Activated CD4-positive, alpha-beta T cell treated with anti-CD3 and anti-CD28 coated beads, Interleukin-2, amount 10 ng/mL, durations not matched to agents 7 days and 5 days (primary cell): ENCODE data around the gene PFDN1. TPM values are rescaled to one million over a fixed set of nuclear protein-coding genes. Genes with fewer than 3 reads are reported as not detected.
"Not testable (repeated sequence)": the region's sequence is repeated elsewhere in the genome, so short reads cannot be mapped to it uniquely, and the experiment has no call there.

Experiments
- CTCF ChIA-PET: fragments of 350-600 bp; sonication (Branson Sonifier 250); formaldehyde crosslinking; loops from one replicate; lab custom pipeline; 2021; ENCODE audit warnings: antibody characterized with exemption; lab: Charles Lee
- POLR2A ChIA-PET: fragments of 350-600 bp; sonication (Branson Sonifier 250); formaldehyde crosslinking; loops from one replicate; lab custom pipeline; 2021; ENCODE audit warnings: antibody characterized with exemption; lab: Charles Lee
- DNase-seq: peaks from one replicate; pipeline ENCODE4 v3.0.0-alpha.2; 2020
- H3K27ac Mint-ChIP-seq: one replicate; pipeline ENCODE4 v1.8.0; 2021; ENCODE audit warnings: mild to moderate bottlenecking, moderate library complexity, mixed read lengths
- H3K27me3 Mint-ChIP-seq: one replicate; pipeline ENCODE4 v1.8.0; 2021; ENCODE audit warnings: mixed read lengths
- H3K36me3 Mint-ChIP-seq: one replicate; pipeline ENCODE4 v1.8.0; 2021; ENCODE audit warnings: low read depth, mixed read lengths
- H3K4me1 Mint-ChIP-seq: one replicate; pipeline ENCODE4 v1.8.0; 2021; ENCODE audit warnings: mixed read lengths
- H3K4me3 Mint-ChIP-seq: one replicate; pipeline ENCODE4 v1.8.0; 2021; ENCODE audit warnings: mild to moderate bottlenecking, moderate library complexity, mixed read lengths
- H3K9me3 Mint-ChIP-seq: one replicate; pipeline ENCODE4 v1.8.0; 2021; ENCODE audit warnings: mixed read lengths
- total RNA-seq, 2 experiments: library from RNA; stranded (reverse); gene quantifications; one replicate each; pipeline ENCODE4 v1.2.3, GENCODE V29; 2021

PFDN1 gene
- total RNA-seq, result 10 to 100 TPM; 60.8 to 70.5 TPM

DNA sequence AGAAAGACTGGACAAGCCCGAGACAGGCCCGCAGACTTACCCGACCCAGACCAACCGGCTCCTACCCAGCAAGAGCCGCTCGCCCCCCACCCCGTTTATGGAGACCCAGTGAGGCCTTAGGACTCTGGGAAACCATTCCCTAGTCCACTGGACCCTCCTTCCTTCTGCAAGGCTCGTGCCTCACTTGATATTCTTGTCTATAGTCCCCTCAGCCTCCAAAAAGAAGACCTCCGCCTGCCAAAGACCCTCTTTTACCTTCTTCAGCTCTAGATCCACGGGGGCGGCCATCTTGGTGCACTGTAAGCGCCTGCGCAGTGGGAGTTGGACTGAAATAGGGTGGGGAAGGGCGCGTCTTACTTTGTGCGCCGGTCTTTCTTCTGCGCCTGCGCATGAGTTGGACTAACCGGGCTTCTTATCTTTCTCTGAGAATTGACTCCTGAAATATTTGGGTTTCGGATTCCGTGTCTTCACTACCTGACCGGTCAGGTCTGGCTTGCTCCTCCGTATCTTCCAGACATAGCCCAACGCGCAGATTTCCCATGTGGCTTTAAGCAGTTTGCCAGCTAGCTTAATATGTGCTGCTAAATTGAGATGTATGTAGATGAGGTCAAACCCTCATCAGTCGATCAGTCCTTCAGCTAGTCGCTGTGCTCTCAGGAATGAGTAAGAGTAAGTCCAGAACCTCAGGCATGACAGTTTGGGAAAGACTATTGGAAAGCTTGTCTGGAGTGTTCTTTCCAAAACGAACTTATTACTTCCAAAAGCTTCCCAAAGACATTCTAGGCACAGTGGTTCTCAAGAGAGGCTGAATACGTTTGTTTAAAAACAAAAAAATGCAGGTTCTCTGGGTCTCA is at the start of gene PFDN1:
Gene PFDN1, minus strand, starts transcription at position 316 of the 854 bp plus-strand sequence. Its CDS starts 28 bp downstream, at position 288.
- ChIA-PET CTCF (interaction anchor here (0.7 to 1.0 kb wide), 2 partner anchors 12 to 18 kb away, joined by 3 read pairs; no protein-coding TSS in a partner anchor), POLR2A (interaction anchor here (0.6 kb wide), 1 partner anchor 59 kb away, joined by 3 read pairs; no protein-coding TSS in a partner anchor)
- peak within 1 kb of the TSS; percentile 97 for H3K4me3 Mint-ChIP-seq
- H3K36me3 Mint-ChIP-seq, result peaks cover 20% of the 10 kb centered on the region
- peaks cover 42% of the 10 kb centered on the region for H3K4me1 Mint-ChIP-seq
- DNase-seq, result peak; percentile 96
- peaks cover 5% of the 10 kb centered on the region for H3K27me3 Mint-ChIP-seq
- no peaks in the 10 kb centered on the region for H3K9me3 Mint-ChIP-seq
- peak within 1 kb of the TSS; percentile 96 for H3K27ac Mint-ChIP-seq

DNA sequence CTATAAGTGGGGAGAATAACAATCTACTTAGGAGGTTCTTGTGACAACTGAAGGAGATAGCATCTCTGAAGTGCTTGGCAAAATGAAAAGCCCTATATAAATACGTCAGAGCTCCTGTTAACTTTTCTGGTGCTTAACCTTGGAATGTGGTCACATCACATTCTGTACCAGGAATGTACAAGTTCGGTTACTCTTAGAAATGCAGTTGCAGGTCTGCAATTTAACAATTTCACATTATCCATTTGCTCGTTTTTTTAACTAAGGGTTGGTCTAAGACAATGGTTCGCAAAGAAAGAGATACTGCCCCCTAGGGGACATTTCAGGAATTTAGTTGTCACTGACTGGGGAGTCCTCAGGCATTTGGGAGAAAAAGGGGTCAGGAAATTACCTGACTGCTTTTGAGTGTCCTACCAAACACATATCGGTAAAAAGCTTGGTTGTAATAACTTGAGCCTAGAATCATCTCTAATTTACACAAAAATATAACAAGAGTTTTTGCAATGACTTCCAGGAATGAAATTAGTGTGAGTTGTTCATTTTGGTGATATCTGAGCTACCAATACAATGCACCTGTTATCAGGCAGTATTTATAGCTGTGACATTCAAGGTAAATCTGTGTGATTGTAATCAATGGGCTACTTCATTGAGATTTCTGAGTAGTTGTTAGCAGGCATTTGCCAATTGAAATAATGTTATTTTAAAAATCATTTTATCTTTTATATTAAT is 48.9 kb upstream of the PFDN1 start:
- H3K4me1 Mint-ChIP-seq, result peaks cover 30% of the 10 kb centered on the region
- H3K27ac Mint-ChIP-seq, result peak overlapping the region; percentile 68
- no peak overlapping the region for H3K4me3 Mint-ChIP-seq
- ChIA-PET POLR2A (no interaction called here), CTCF (interaction anchor here (0.6 to 6.1 kb wide), 24 partner anchors 9 to 360 kb away, joined by 3 to 86 read pairs (median 4); partner anchors contain the start of gene SLC4A9)
- H3K27me3 Mint-ChIP-seq, result peaks cover 4% of the 10 kb centered on the region
- DNase-seq, result peak; percentile 87
- no peaks in the 10 kb centered on the region for H3K9me3 Mint-ChIP-seq
- H3K36me3 Mint-ChIP-seq, result no peaks in the 10 kb centered on the region

DNA sequence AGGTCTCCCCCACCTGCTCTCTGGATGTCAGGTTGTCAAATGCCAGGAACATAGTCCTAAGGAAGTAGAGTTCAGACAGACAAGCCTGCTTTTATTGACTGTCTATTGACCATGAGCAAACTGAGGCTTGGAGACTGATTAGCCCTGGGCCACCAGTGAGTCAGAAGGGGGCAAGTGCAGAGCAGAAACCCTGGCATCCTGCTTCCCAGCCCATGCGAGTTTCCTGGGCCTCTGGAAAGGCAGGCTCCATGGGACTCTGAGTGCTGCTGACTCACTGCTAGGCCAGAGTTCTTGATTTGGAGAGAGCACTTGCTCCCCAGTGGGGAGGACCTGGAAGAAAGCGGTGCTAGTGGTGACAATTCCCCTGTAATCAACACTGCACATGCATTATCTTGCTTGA is 46.3 kb upstream of the PFDN1 start:
- Mint-ChIP-seq H3K9me3 (no peaks in the 10 kb centered on the region), H3K36me3 (peaks cover 8% of the 10 kb centered on the region), H3K27me3 (peaks cover 4% of the 10 kb centered on the region), H3K4me3 (no peak overlapping the region), H3K4me1 (peaks cover 45% of the 10 kb centered on the region), H3K27ac (no peak overlapping the region)
- CTCF ChIA-PET, result interaction anchor here (0.8 to 9.1 kb wide), 5 partner anchors 8 to 104 kb away, joined by 3 to 88 read pairs (median 4); no protein-coding TSS in a partner anchor
- DNase-seq, result no peak
- POLR2A ChIA-PET, result no interaction called here

DNA sequence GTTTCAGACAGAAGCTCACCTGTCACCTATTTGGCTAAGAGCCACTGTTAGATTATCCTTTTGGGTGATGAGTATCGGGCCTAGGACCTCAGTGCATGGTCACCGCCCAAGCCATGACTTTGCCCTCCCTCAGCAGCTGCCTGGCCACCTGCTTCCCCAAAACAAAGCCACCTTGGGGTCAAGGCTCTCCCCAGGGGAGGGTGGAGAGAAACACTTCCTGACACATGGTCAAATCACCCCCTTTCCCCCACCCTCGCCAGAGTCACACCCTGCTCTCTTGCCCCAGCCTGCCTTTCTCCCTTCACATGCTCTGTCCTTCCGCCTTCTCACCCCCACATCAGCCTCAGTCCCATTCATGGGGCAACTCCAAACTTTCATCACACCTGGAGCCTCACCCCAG is 45.2 kb upstream of the PFDN1 start:
- ChIA-PET POLR2A (interaction anchor here (1.1 kb wide), 1 partner anchor 167 kb away, joined by 3 read pairs; no protein-coding TSS in a partner anchor), CTCF (interaction anchor here (1.6 to 9.1 kb wide), 3 partner anchors 12 to 103 kb away, joined by 4 to 88 read pairs (median 21); no protein-coding TSS in a partner anchor)
- peaks cover 18% of the 10 kb centered on the region for H3K36me3 Mint-ChIP-seq
- peaks cover 56% of the 10 kb centered on the region for H3K4me1 Mint-ChIP-seq
- no peak overlapping the region for H3K27ac Mint-ChIP-seq
- peaks cover 4% of the 10 kb centered on the region for H3K27me3 Mint-ChIP-seq
- DNase-seq, result no peak
- peak overlapping the region; percentile 20 for H3K4me3 Mint-ChIP-seq
- H3K9me3 Mint-ChIP-seq, result no peaks in the 10 kb centered on the region

DNA sequence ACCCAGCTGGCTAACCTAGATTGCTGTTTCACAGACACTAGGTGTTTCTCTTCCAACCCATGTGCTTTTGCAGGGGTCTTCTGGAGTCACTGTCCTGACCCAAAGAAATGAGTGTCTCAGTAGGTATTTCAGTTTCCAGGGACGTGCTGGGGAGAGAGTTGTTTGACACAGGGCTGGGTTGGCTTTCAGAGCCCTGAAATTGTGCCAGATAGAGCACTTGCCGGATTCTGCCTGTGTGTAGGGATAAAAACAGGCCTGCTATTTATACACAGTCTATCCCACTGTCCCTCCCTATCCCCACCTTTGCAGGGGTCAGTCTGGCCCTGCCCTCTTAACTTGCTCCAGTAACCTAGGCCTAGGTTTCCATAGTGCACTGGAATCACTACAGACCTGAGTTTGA is 44.5 kb upstream of the PFDN1 start:
- Mint-ChIP-seq H3K36me3 (peaks cover 25% of the 10 kb centered on the region), H3K27me3 (peaks cover 4% of the 10 kb centered on the region), H3K27ac (no peak overlapping the region), H3K9me3 (no peaks in the 10 kb centered on the region), H3K4me3 (peak overlapping the region; percentile 73), H3K4me1 (peaks cover 63% of the 10 kb centered on the region)
- ChIA-PET CTCF (interaction anchor here (1.6 to 9.1 kb wide), 11 partner anchors 11 to 126 kb away, joined by 4 to 88 read pairs (median 8); no protein-coding TSS in a partner anchor), POLR2A (interaction anchor here (1.1 kb wide), 1 partner anchor 166 kb away, joined by 3 read pairs; no protein-coding TSS in a partner anchor)
- no peak for DNase-seq

DNA sequence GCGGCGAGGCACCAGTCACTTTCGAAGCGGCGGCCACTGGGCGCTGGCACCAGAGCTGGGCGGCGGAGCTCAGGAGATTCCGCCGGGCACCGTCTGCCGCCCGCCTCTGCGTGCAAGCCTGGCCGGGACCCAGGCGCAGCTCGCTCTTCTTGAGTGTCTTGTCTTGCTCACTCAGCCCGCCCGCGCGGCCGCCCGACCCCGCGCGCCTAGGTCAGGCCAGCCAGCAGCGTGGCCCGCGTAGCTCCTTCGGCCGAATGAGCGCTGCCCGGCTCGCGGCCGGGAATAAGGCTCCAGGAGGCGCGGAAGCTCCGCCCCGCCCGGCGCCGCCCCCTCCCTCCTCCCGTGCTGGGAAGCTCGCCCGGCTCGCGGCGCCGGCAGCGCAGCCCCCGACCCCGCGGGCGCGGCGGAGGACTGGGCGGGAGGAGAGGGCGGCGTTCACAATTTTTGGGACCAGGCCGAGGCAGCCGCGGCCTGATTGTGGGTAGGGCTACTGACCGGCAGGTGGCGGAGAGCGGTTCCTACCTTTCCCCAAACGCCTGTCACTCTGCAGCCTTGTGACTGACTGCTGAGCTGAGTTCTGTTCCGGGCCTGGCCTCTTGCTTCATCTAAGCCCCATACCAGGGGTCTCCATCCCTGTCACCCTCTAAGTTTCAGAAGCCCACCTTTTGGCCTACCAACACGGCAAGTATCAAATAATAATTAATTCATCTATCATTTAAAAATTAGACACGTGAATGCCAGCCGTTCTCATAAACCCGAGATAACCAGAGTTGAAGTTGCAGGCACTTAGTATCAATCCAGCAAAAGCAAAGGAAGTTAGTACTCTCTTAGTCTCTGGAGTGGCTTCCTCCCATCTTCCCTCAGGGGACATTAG is 43.7 kb upstream of the PFDN1 start, which contains the start of gene HBEGF:
Gene HBEGF, minus strand, starts transcription at position 256 of the 874 bp plus-strand sequence. CDS start 275 bp downstream, outside the sequence.
- H3K36me3 Mint-ChIP-seq, result peaks cover 33% of the 10 kb centered on the region
- H3K27me3 Mint-ChIP-seq, result peaks cover 4% of the 10 kb centered on the region
- ChIA-PET CTCF (interaction anchor here (0.7 to 9.1 kb wide), 16 partner anchors 9 to 350 kb away, joined by 3 to 88 read pairs (median 7); no protein-coding TSS in a partner anchor), POLR2A (interaction anchor here (0.6 to 1.1 kb wide), 3 partner anchors 90 to 166 kb away, joined by 3 to 6 read pairs (median 3); no protein-coding TSS in a partner anchor)
- H3K4me1 Mint-ChIP-seq, result peaks cover 68% of the 10 kb centered on the region
- peak within 1 kb of the TSS; percentile 85 for H3K4me3 Mint-ChIP-seq
- DNase-seq, result peak; percentile 55
- peak within 1 kb of the TSS; percentile 75 for H3K27ac Mint-ChIP-seq
- H3K9me3 Mint-ChIP-seq, result no peaks in the 10 kb centered on the region

DNA sequence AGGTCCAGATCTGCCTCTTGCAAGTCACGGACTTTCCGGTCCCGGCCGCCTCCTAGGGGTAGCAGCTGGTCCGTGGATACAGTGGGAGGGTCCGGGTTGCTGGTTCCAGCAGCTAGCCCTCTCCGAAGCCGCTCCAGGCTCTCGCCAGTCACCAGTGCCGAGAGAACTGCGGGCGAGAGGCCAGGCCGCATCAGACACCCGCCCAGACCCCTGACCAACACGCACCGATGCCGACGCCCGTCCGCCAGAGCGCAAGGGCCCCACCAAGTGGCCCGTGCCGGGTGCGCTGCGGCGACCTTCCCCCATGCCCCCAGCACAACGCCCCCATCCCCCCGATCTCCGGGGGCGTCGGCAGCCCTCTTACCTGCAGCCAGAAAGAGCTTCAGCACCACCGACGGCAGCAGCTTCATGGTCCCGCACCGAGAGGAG is 43.0 kb upstream of the PFDN1 start:
- POLR2A ChIA-PET, result interaction anchor here (0.8 kb wide), 1 partner anchor 102 kb away, joined by 6 read pairs; no protein-coding TSS in a partner anchor
- CTCF ChIA-PET, result interaction anchor here (0.7 to 9.1 kb wide), 17 partner anchors 9 to 351 kb away, joined by 3 to 88 read pairs (median 7); no protein-coding TSS in a partner anchor
- peaks cover 4% of the 10 kb centered on the region for H3K27me3 Mint-ChIP-seq
- H3K4me1 Mint-ChIP-seq, result peaks cover 71% of the 10 kb centered on the region
- peak overlapping the region; percentile 48 for H3K27ac Mint-ChIP-seq
- peaks cover 40% of the 10 kb centered on the region for H3K36me3 Mint-ChIP-seq
- peak overlapping the region; percentile 85 for H3K4me3 Mint-ChIP-seq
- DNase-seq, result no peak
- H3K9me3 Mint-ChIP-seq, result no peaks in the 10 kb centered on the region

DNA sequence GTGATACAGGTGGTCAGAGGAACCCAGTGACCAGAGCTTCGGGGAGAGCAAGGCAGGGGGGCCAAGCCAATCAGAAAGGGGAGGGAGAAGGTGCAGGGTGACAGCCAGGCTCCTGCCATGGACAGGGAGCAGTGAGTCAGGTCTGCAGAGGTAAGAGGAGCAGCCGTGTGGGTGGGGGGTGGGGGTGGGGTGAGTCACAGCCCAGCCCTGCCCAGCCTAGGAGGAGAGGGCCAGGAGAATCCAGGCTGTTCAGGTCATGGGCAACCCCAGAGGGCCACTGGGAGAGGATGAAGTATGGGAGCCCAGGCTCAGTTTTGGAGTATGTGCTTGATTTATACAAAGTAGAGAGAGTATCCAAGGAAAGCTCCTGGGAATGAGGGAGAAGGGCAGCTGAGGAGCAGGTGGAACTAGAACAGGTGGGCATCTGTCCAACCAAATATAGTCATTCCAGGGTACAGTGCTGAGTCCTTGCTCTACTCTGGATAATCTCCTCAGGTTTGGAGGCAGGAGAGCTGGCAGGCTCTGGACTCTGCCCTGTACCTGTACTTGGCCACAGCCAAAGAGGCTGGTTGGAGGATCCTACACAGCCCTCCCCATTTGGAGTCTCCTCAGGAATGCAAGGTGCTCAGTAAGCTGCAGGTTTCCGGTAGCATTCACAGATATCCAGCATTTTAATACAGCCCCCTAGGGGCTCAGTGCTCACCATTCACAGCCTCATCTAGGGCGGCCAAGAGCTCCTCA is 42.0 kb upstream of the PFDN1 start:
- no peak for DNase-seq
- Mint-ChIP-seq H3K9me3 (no peaks in the 10 kb centered on the region), H3K27me3 (peaks cover 4% of the 10 kb centered on the region), H3K4me3 (peak overlapping the region; percentile 85), H3K27ac (peak overlapping the region; percentile 98), H3K4me1 (peaks cover 74% of the 10 kb centered on the region), H3K36me3 (peaks cover 45% of the 10 kb centered on the region)
- ChIA-PET CTCF (interaction anchor here (0.8 to 9.1 kb wide), 9 partner anchors 9 to 352 kb away, joined by 3 to 88 read pairs (median 6); no protein-coding TSS in a partner anchor), POLR2A (no interaction called here)

DNA sequence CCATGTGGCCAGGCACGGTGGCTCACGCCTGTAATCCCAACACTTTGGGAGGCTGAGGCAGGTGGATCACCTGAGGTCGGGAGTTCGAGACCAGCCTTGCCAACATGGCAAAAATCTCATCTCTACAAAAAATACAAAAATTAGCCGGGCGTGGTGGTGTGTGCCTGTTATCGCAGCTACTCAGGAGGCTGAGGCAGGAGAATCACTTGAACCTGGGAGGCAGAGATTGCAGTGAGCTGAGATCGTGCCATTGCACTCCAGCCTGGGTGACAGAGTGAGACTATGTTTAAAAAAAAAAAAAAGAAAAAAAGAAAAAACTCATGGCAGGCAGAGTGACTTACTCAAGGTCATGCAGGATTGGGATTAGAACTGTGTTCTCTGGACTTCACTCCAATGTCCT is 40.9 kb upstream of the PFDN1 start:
- peaks cover 81% of the 10 kb centered on the region for H3K4me1 Mint-ChIP-seq
- ChIA-PET CTCF (interaction anchor here (1.7 to 9.1 kb wide), 5 partner anchors 8 to 104 kb away, joined by 4 to 88 read pairs (median 7); no protein-coding TSS in a partner anchor), POLR2A (interaction anchor here (1.5 kb wide), 1 partner anchor 99 kb away, joined by 7 read pairs; no protein-coding TSS in a partner anchor)
- not testable (repeated sequence) for DNase-seq, H3K9me3 Mint-ChIP-seq, H3K27me3 Mint-ChIP-seq
- peak overlapping the region; percentile 98 for H3K27ac Mint-ChIP-seq
- H3K36me3 Mint-ChIP-seq, result peaks cover 50% of the 10 kb centered on the region
- H3K4me3 Mint-ChIP-seq, result peak overlapping the region; percentile 85

DNA sequence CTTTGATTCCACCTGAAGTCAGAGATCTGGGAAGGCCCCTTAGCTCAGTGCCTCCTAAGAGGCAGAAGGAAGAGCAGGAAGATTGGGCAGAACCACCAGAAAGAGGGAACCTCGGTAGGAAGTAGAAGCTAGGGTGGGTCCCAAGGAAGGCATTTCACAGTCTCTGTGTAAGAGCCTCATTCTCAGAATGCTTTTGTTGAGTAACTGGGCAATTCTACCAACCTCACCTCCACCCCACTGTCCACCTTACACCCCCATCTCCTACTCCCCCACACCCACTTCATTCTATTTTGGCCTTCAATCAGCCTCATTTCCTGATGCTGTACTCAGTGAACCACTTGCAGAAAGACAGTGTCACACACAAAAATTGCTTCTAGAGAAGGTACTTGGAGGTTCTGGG is 40.0 kb upstream of the PFDN1 start:
- Mint-ChIP-seq H3K4me1 (peaks cover 79% of the 10 kb centered on the region), H3K4me3 (peak overlapping the region; percentile 85), H3K27me3 (no peaks in the 10 kb centered on the region), H3K9me3 (no peaks in the 10 kb centered on the region), H3K27ac (peak overlapping the region; percentile 98), H3K36me3 (peaks cover 57% of the 10 kb centered on the region)
- DNase-seq, result no peak
- POLR2A ChIA-PET, result interaction anchor here (1.5 kb wide), 1 partner anchor 98 kb away, joined by 7 read pairs; no protein-coding TSS in a partner anchor
- CTCF ChIA-PET, result interaction anchor here (1.0 to 9.1 kb wide), 5 partner anchors 9 to 103 kb away, joined by 3 to 88 read pairs (median 7); no protein-coding TSS in a partner anchor
